ENCODE results near the gene URI1.

The URI1 gene

GRCh38 chr19:29971648-29972047 lies 29.6 kb downstream of the URI1 start:
- no peak for DNase-seq

- no peak for DNase-seq
These were observed 32.7 kb downstream of the URI1 start for GRCh38 chr19:29974701-29975100.

DNA sequence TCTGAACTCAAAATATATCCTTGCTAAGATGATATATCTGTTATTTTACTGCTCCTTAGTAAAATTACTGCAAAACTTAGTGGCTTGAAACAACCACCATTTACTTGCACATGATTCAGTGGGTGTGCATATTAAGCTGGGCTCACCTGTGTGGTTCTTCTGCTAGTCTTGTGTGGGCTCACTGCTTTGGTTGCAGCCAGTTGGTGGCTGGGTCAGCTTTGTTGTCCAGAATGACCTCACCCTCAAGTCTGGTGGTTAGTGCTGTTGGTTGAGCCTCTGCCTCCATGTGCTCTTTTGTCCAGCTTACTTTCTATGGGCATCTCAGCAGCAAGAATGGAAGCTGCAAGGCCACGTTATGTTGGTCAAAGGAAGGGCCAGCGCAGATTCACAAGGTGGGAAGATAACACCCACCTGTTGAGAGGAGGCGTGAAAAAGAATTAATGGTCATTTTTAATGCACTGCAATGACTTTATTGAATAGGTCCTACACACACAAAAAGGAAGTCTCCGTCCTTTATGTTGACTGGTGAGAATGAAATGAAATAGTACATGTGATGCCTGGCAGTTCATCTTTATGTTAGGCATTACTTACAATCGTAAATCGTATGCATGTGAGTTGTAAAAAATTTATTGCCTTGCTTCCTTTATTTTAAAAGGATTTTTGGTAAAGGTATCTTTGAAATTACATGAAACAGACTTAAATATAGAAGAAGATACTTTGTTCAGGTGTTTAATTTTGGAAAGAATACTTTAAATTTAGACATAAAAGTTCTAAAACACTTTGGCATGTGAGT lies 34.3 kb downstream of the URI1 start:
- no peak for DNase-seq

GRCh38 chr19:29978080-29978479 lies 36.0 kb downstream of the URI1 start:
- DNase-seq = no peak

DNA sequence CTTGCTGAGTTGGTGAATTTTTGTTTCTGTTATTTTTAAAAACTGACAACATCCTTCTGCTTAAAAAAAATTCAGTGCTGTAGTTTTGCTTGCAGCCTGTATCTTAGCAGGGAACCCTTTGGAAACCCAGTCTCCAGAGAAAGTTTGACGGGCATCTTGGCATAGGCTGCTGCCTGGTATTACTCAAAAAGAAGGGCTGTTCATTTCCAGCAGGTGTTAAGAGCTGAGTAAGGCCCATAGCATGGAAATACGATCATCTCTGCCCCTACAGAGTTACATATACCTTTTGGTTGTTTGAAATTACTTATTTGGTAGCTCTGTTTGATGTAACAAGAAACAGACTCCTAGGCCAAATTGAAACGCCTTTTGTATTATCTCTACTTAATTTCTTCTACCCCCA lies 41.5 kb downstream of the URI1 start:
- DNase-seq = no peak

GRCh38 chr19:29985196-29985595 lies 43.2 kb downstream of the URI1 start:
- no peak for DNase-seq

GRCh38 chr19:29988351-29988750 lies 46.3 kb downstream of the URI1 start:
- no peak for DNase-seq

- DNase-seq = no peak
These were observed 50.3 kb downstream of the URI1 start for GRCh38 chr19:29992233-29992867.

DNA sequence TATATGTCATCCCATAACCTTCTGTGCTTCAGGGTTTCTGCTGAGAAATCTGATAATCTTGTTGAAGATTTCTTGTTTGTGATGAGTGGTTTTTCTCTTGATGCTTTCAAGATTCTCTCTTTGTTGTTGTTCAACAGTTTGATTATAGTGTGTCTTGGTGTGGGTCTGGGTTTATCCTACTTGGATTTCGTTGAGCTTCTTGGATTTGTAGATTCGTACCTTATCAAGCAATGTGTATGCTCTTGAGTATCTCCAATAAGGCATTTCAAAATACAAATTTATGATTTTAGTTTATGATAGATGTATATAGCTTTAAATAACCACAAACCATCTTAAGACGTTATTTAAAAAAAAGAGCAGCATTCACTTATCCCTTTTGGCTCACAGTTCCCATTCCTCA lies 57.5 kb downstream of the URI1 start:
- no peak for DNase-seq

GRCh38 chr19:30000862-30001261 lies 58.8 kb downstream of the URI1 start:
- no peak for DNase-seq

DNA sequence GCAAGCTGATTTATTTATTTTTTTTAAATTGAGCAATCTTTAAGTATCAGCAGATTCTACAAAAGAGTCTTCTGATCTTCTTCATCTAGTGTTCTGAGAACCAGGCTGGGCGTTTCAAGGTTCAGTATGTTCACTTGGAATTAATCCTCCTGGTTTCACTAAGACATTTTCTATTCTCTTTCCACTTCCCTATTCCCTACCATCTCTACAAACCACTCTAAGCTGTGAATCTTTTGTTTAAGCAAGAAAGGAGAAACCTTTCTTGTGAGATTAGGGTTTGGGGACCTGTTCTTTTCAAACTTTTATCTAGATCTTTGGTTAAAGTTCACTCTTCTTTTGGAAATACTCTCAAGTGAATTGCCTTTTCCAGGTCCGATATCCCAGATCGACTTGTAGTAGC lies 59.3 kb downstream of the URI1 start:
- no peak for DNase-seq

- no peak for DNase-seq
These were observed 59.8 kb downstream of the URI1 start for GRCh38 chr19:30001791-30002190.

DNA sequence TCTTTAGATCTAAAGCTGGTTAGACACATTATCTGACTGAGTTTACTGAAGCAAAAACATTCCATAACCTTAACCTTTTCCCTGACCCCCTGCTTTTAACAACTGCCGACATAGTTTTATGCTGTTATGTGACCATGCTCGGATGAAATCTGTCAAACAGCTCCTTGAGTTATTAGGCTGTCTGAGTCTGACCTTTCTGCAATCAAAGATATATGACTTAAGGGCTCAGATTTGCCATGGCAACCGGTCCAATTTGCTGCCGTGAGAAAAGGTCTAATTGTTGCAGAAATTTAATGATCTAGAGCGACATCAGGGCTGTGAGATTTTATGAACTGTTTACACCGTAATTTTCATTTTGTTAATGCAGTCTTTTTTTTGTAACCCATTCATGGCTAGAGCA lies 61.8 kb downstream of the URI1 start:
- DNase-seq = no peak

DNA sequence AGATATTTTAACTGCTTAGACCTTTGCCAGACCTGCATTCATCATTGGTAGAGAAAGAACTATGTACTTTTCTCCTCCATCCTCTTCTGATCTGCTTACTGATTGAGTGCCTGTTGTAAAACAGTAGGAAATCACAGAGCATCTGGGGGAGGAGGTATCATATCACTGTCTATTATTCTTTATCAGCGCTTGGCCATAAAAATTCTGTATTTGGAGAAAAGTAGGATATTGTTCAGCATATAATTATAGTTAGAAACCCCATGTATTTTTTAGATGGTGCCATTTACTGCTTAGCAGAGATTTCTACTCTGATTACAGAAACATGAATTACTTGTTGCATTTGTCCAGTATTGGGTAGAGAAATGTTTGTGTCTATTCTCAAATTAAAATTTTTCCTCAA lies 62.4 kb downstream of the URI1 start:
- no peak for DNase-seq

- DNase-seq = no peak
These were observed 64.2 kb downstream of the URI1 start for GRCh38 chr19:30006207-30006606.

- no peak for DNase-seq
These were observed 66.1 kb downstream of the URI1 start for GRCh38 chr19:30008169-30008568.

DNA sequence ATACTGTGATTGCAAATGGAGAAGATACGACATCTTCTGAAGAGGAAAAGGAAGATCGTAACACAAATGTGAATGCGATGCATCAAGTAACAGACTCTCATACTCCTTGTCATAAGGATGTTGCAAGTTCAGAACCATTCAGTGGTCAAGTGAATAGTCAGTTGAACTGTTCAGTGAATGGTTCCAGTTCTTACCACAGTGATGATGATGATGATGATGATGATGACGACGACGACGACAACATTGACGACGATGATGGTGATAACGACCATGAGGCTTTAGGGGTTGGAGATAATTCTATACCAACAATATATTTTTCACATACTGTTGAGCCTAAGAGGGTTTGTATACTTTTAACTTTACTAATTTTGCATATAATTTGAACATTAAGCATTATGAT lies 67.0 kb downstream of the URI1 start:
- no peak for DNase-seq

GRCh38 chr19:30011051-30011578 lies 69.1 kb downstream of the URI1 start:
- DNase-seq = no peak

GRCh38 chr19:30014770-30015169 lies 72.7 kb downstream of the URI1 start:
- DNase-seq = no peak

DNA sequence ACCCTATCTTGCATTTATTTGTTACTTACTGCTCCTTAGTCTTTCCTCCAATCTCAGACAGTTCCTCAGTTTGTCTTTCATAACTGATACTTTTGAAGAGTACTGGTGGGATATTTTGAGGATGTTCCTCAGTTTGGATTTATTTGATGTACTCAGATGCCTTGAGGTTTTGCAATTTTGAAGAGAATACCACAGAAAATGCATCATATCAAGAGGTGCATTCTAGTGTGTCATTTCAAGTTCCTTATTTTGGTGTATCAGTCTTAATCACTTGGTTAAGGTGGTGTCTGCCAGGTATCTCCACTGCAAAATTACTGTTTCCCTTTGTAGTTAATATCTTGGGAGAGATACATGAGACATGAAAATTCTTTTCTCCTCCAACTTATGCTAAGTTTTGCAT lies 75.1 kb downstream of the URI1 start:
- no peak for DNase-seq

DNA sequence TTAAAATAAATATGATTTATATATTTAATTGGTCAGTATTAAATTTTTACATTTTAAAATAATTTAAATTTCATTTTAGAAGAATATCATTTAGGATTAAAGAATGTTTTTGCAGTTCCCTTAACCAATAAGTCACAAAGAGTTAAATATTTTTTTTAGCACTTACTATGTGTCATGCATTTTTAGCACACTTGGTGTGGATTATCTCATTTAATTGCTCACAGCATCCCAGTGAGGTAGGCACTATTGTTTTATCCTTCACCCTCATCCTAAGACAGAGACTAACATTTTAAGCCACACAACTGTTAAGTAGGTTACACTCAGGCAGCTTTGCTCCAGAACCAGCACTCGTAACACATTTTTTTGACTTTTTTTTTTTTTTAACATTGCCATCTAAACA lies 78.2 kb downstream of the URI1 start:
- DNase-seq = no peak

- no peak for DNase-seq
These were observed 80.6 kb downstream of the URI1 start for GRCh38 chr19:30022659-30023058.

- no peak for DNase-seq
These were observed 81.3 kb downstream of the URI1 start for GRCh38 chr19:30023330-30023729.

GRCh38 chr19:30024091-30024490 lies 82.1 kb downstream of the URI1 start:
- DNase-seq = no peak

DNA sequence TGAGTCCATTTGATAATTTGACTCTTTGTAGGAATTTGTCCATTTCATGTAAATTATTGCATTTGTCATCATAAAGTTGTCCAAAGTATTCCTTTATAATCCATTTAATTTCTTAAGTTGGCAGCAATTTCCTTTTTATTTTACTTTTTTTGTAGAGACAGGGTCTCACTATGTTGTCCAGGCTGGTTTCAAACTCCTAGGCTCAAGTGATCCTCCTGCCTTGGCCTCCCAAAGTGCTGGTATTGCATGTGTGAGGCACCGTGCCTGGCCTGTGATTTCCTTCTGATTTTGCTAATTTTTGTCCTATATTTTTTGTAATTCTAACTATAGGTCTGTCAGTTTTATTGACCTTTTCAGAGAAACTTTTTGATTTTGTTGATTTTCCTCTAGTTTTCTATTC lies 84.9 kb downstream of the URI1 start:
- no peak for DNase-seq

Data from NCI-H524 (cell line).